Keratinocyte (primary cell): ENCODE measurements around the gene GPLD1. TPM values are rescaled to one million over a fixed set of nuclear protein-coding genes. Genes with fewer than 3 reads are reported as not detected.

ENCODE experiments used
- DNase-seq: peaks from one replicate; pipeline ENCODE4 v3.0.0-alpha.2; 2011; ENCODE audit warnings: low read depth, missing footprints, low spot score
- FAIRE-seq: peaks from 2 replicates; lab custom pipeline; 2011; peaks lifted over from hg19 to GRCh38; lab: Jason Lieb, UNC
- H2AFZ ChIP-seq: 2 replicates; pipeline ENCODE4 v1.6.0; 2012; ENCODE audit warnings: low read length, control low read depth, inconsistent platforms; ENCODE audit not compliant: control insufficient read depth
- H3K27ac ChIP-seq: 2 replicates; pipeline ENCODE4 v1.5.1; 2011; ENCODE audit warnings: low read length; ENCODE audit not compliant: control insufficient read depth, insufficient read depth
- H3K27me3 ChIP-seq: 3 replicates; pipeline ENCODE4 v1.6.0; 2011; ENCODE audit warnings: low read length; ENCODE audit not compliant: control insufficient read depth, insufficient read depth; ENCODE audit errors: extremely low read depth
- H3K36me3 ChIP-seq, 2 experiments: 2 replicates in 1 of 2; 3 replicates in 1 of 2; pipeline ENCODE4 v1.5.1; 2011; ENCODE audit warnings: low read length in 2 of 2, mild to moderate bottlenecking in 1 of 2; ENCODE audit not compliant: control insufficient read depth in 2 of 2, insufficient read depth in 2 of 2; ENCODE audit errors: extremely low read depth in 1 of 2
- H3K4me1 ChIP-seq: 3 replicates; pipeline ENCODE4 v1.5.1; 2011; ENCODE audit warnings: low read length; ENCODE audit not compliant: control insufficient read depth, insufficient read depth; ENCODE audit errors: extremely low read depth
- H3K4me2 ChIP-seq: 3 replicates; pipeline ENCODE4 v1.6.0; 2011; ENCODE audit warnings: low read depth, low read length; ENCODE audit not compliant: control insufficient read depth, insufficient read depth; ENCODE audit errors: extremely low read depth
- H3K4me3 ChIP-seq, 3 experiments: fragments of 200-600 bp in 1 of 3; sonication (generic) in 1 of 3; 2 replicates in 2 of 3; 3 replicates in 1 of 3; pipeline ENCODE4 v1.5.1; 2011 to 2016; ENCODE audit warnings: low read length in 3 of 3, mild to moderate bottlenecking in 3 of 3, control low read depth in 2 of 3, inconsistent platforms in 1 of 3, low read depth in 1 of 3, mixed read lengths in 1 of 3, mixed run types in 1 of 3, moderate library complexity in 1 of 3; ENCODE audit not compliant: control insufficient read depth in 2 of 3, insufficient read depth in 2 of 3; ENCODE audit errors: extremely low read depth in 1 of 3
- H3K79me2 ChIP-seq: 2 replicates; pipeline ENCODE4 v1.6.0; 2012; ENCODE audit warnings: low read length; ENCODE audit not compliant: control insufficient read depth, insufficient read depth
- H3K9ac ChIP-seq: 3 replicates; pipeline ENCODE4 v1.6.0; 2011; ENCODE audit warnings: low read length; ENCODE audit not compliant: control insufficient read depth, insufficient read depth; ENCODE audit errors: extremely low read depth
- H3K9me1 ChIP-seq: 3 replicates; pipeline ENCODE4 v1.6.0; 2011; ENCODE audit warnings: low read length; ENCODE audit not compliant: control insufficient read depth, insufficient read depth; ENCODE audit errors: extremely low read depth
- H3K9me3 ChIP-seq: 2 replicates; pipeline ENCODE4 v1.5.1; 2012; ENCODE audit warnings: low read depth, low read length; ENCODE audit not compliant: control insufficient read depth
- H4K20me1 ChIP-seq: 3 replicates; pipeline ENCODE4 v1.6.0; 2011; ENCODE audit warnings: low read length; ENCODE audit not compliant: control insufficient read depth, insufficient read depth; ENCODE audit errors: extremely low read depth
- CTCF ChIP-seq, 3 experiments: IDR thresholded peaks in 1 of 3; conservative IDR thresholded peaks in 1 of 3; optimal IDR thresholded peaks in 1 of 3; 2 replicates in 2 of 3; 3 replicates in 1 of 3; pipeline versions ENCODE3 to v1.5.1; 2011; ENCODE audit warnings: low read length in 3 of 3, mild to moderate bottlenecking in 3 of 3, moderate library complexity in 2 of 3, control low read depth in 1 of 3, inconsistent platforms in 1 of 3; ENCODE audit not compliant: insufficient read depth in 2 of 3; ENCODE audit errors: extremely low read depth in 1 of 3
- EZH2 ChIP-seq: IDR thresholded peaks from one replicate; pipeline ENCODE4 v1.6.1; 2012; ENCODE audit warnings: inconsistent platforms, mild to moderate bottlenecking, low read length, moderate library complexity
- dilution Hi-C: fragments of 300-500 bp; cut with MboI; formaldehyde crosslinking; loops from one replicate; pipeline ENCODE4 v1.7.0; 2020; ENCODE audit warnings: low sequenced_read_pairs; ENCODE audit not compliant: extremely low pct_ligation_motif_present
- polyA plus RNA-seq, 5 experiments: library from polyadenylated mRNA; depleted of rRNA in 3 of 5; stranded (reverse) in 3 of 5; stranded (forward) in 1 of 5; unstranded in 1 of 5; fragments of >200 nt; gene quantifications; 1 replicate in 1 of 5; 2 replicates in 3 of 5; 3 replicates in 1 of 5; pipeline versions ENCODE4 v1.2.1 to v1.2.3, GENCODE V29; 2011 to 2012; ENCODE audit warnings: missing spikeins in 2 of 5, low read depth in 1 of 5, low replicate concordance in 1 of 5

The GPLD1 gene
- polyA plus RNA-seq, 1 donor (not counting 4 experiments of a cell fraction or from before 2014, with no cell fraction given): 0.07 TPM

- TF ChIP-seq CTCF (optimal IDR thresholded peaks at IDR 0.05 in 1 of 3, IDR thresholded peaks at IDR 0.05 in 1 of 3, conservative IDR thresholded peaks at IDR 0.05 in 1 of 3; ENCODE audit: extremely low read depth in 1 of 3, insufficient read depth in 2 of 3, low read length in 3 of 3) (peak in 2 of 3 experiments; percentile 40 to 53), EZH2 (peak; percentile 37)
- Histone ChIP-seq H3K79me2 (no peaks in the 10 kb centered on the region), H3K4me2 (peak within 1 kb of the TSS; percentile 79), H3K9me3 (no peaks in the 10 kb centered on the region), H3K36me3 (no peaks in the 10 kb centered on the region), H3K27ac (no peak within 1 kb of the TSS), H3K4me1 (no peaks in the 10 kb centered on the region), H3K27me3 (peaks cover 13% of the 10 kb centered on the region), H3K9me1 (no peaks in the 10 kb centered on the region), H2AFZ (peak within 1 kb of the TSS; percentile 68), H3K9ac (no peak within 1 kb of the TSS), H3K4me3 (peak within 1 kb of the TSS; percentile 43 to 51 (median 51)), H4K20me1 (no peaks in the 10 kb centered on the region)
- dilution Hi-C loops: no loop called here
- FAIRE-seq (no peak), DNase-seq (no peak)
These were observed 5.7 kb upstream of the GPLD1 start, which contains the start of gene ALDH5A1 for GRCh38 chr6:24494821-24495795. Gene ALDH5A1 (plus strand): TSS chr6:24494969. CDS start chr6:24494997, 28 bp downstream.

GRCh38 chr6:24493945-24494820, 4.8 kb upstream of the GPLD1 start:
- Histone ChIP-seq H3K79me2 (no peaks in the 10 kb centered on the region), H3K36me3 (no peaks in the 10 kb centered on the region), H3K4me2 (peak overlapping the region; percentile 79), H3K4me3 (peak overlapping the region; percentile 38 to 51 (median 43)), H3K9ac (no peak overlapping the region), H3K27ac (no peak overlapping the region), H3K27me3 (peaks cover 13% of the 10 kb centered on the region), H3K9me1 (no peaks in the 10 kb centered on the region), H4K20me1 (no peaks in the 10 kb centered on the region), H2AFZ (peak overlapping the region; percentile 68), H3K4me1 (no peaks in the 10 kb centered on the region), H3K9me3 (no peaks in the 10 kb centered on the region)
- FAIRE-seq (no peak), DNase-seq (no peak)
- dilution Hi-C loops: no loop called here
- peak; percentile 6 for TF ChIP-seq EZH2
- TF ChIP-seq CTCF (optimal IDR thresholded peaks at IDR 0.05 in 1 of 3, IDR thresholded peaks at IDR 0.05 in 1 of 3, conservative IDR thresholded peaks at IDR 0.05 in 1 of 3; ENCODE audit: extremely low read depth in 1 of 3, insufficient read depth in 2 of 3, low read length in 3 of 3): no peak
